ENCODE measurements around the gene MARCHF3. TPM values are rescaled to one million over a fixed set of nuclear protein-coding genes. Genes with fewer than 3 reads are reported as not detected.

MARCHF3 gene
- total and polyA plus RNA-seq, 2 donors (not counting 3 experiments of a cell fraction or from before 2014, with no cell fraction given): 31.9 to 35.0 TPM

GRCh38 chr5:127031863-127032232 is 1.5 kb upstream of the MARCHF3 start:
- Histone ChIP-seq H3K79me2 (ENCODE audit: control insufficient read depth, insufficient read depth, low read length) (peaks cover 34% of the 10 kb centered on the region), H3K27ac (ENCODE audit: insufficient read depth, low read depth, low read length) (no peak overlapping the region), H2AFZ (ENCODE audit: low read depth, low read length) (no peak overlapping the region), H3K9me1 (replicated peaks; ENCODE audit: control insufficient read depth, extremely low read depth, insufficient read depth, low read length) (no peaks in the 10 kb centered on the region), H3K9me3 (replicated peaks; ENCODE audit: control insufficient read depth, insufficient read depth, low read length) (no peaks in the 10 kb centered on the region), H4K20me1 (replicated peaks; ENCODE audit: control insufficient read depth, extremely low read depth, insufficient read depth, low read length) (no peaks in the 10 kb centered on the region), H3K4me2 (ENCODE audit: insufficient read depth, low read length) (no peak overlapping the region), H3K4me1 (ENCODE audit: control insufficient read depth, extremely low read depth, insufficient read depth, low read length) (peaks cover 11% of the 10 kb centered on the region), H3K4me3 (replicated peaks in 1 of 3; ENCODE audit: insufficient read depth in 1 of 3, low read depth in 1 of 3, low read length in 3 of 3) (no peak overlapping the region), H3K9ac (replicated peaks; ENCODE audit: extremely low read depth, insufficient read depth, low read length) (no peak overlapping the region), H3K27me3 (ENCODE audit: control insufficient read depth in 2 of 2, insufficient read depth in 2 of 2, low read length in 2 of 2) (no peaks in the 10 kb centered on the region), H3K36me3 (ENCODE audit: control insufficient read depth in 2 of 2, extremely low read depth in 1 of 2, insufficient read depth in 2 of 2, low read length in 2 of 2) (no peaks in the 10 kb centered on the region)
- BruUV-seq (replicated peaks): no TSS peak
- ChIA-PET CTCF (interaction anchor here (0.6 to 1.6 kb wide), 4 partner anchors 66 to 186 kb away, joined by 3 to 7 read pairs (median 4); no protein-coding TSS in a partner anchor), POLR2A (no interaction called here)
- DNase-seq (ENCODE audit: low read depth, low spot score): no peak
- TF ChIP-seq POLR2AphosphoS5 (IDR thresholded peaks at IDR 0.05; ENCODE audit: insufficient read depth, low read depth, low read length): no peak
- intact Hi-C loops (cut with micrococcal nuclease): loop anchor here (2.0 kb wide), 1 partner anchor 259 kb away; the partner anchor contains the start of gene MEGF10
- dilution Hi-C loops (cut with MboI; ENCODE audit: extremely low pct_ligation_motif_present, low sequenced_read_pairs): no loop called here
- no peak for FAIRE-seq

GRCh38 chr5:127031147-127031862 is 947 bp upstream of the MARCHF3 start:
- Histone ChIP-seq H3K36me3 (ENCODE audit: control insufficient read depth in 2 of 2, extremely low read depth in 1 of 2, insufficient read depth in 2 of 2, low read length in 2 of 2) (no peaks in the 10 kb centered on the region), H4K20me1 (replicated peaks; ENCODE audit: control insufficient read depth, extremely low read depth, insufficient read depth, low read length) (no peaks in the 10 kb centered on the region), H3K4me1 (ENCODE audit: control insufficient read depth, extremely low read depth, insufficient read depth, low read length) (peaks cover 11% of the 10 kb centered on the region), H2AFZ (ENCODE audit: low read depth, low read length) (peak overlapping the region; percentile 81), H3K9me3 (replicated peaks; ENCODE audit: control insufficient read depth, insufficient read depth, low read length) (no peaks in the 10 kb centered on the region), H3K27me3 (ENCODE audit: control insufficient read depth in 2 of 2, insufficient read depth in 2 of 2, low read length in 2 of 2) (no peaks in the 10 kb centered on the region), H3K9ac (replicated peaks; ENCODE audit: extremely low read depth, insufficient read depth, low read length) (peak overlapping the region; percentile 73), H3K9me1 (replicated peaks; ENCODE audit: control insufficient read depth, extremely low read depth, insufficient read depth, low read length) (no peaks in the 10 kb centered on the region), H3K4me2 (ENCODE audit: insufficient read depth, low read length) (peak overlapping the region; percentile 84), H3K79me2 (ENCODE audit: control insufficient read depth, insufficient read depth, low read length) (peaks cover 39% of the 10 kb centered on the region), H3K4me3 (replicated peaks in 1 of 3; ENCODE audit: insufficient read depth in 1 of 3, low read depth in 1 of 3, low read length in 3 of 3) (peak overlapping the region; percentile 50 to 83 (median 63)), H3K27ac (ENCODE audit: insufficient read depth, low read depth, low read length) (peak overlapping the region; percentile 78)
- POLR2A ChIA-PET: interaction anchor here (1.0 to 1.2 kb wide), 2 partner anchors 9 to 253 kb away, joined by 3 to 5 read pairs; no protein-coding TSS in a partner anchor
- no peak for FAIRE-seq
- dilution Hi-C loops (cut with MboI; ENCODE audit: extremely low pct_ligation_motif_present, low sequenced_read_pairs) (no loop called here), intact Hi-C loops (cut with micrococcal nuclease) (loop anchor here (2.0 kb wide), 1 partner anchor 259 kb away; the partner anchor contains the start of gene MEGF10)
- no TSS peak for BruUV-seq (replicated peaks)
- no peak for DNase-seq (ENCODE audit: low read depth, low spot score)
- CTCF ChIA-PET: interaction anchor here (0.6 to 1.6 kb wide), 11 partner anchors 10 to 253 kb away, joined by 3 to 7 read pairs (median 4); no protein-coding TSS in a partner anchor
- TF ChIP-seq POLR2AphosphoS5 (IDR thresholded peaks at IDR 0.05; ENCODE audit: insufficient read depth, low read depth, low read length) (no peak), FOS (IDR thresholded peaks at IDR 0.05; ENCODE audit: borderline replicate concordance, insufficient read depth, low read length) (no peak), EZH2 (IDR thresholded peaks at IDR 0.05; ENCODE audit: borderline replicate concordance, low read depth, low read length, severe bottlenecking) (no peak)

All from endothelial cell of umbilical vein (primary cell).